ENCODE measurements around the gene MEF2C. TPM values are rescaled to one million over a fixed set of nuclear protein-coding genes. Genes with fewer than 3 reads are reported as not detected.

The MEF2C gene
- total and polyA plus RNA-seq, 8 donors, result 3.0 to 48.1 (median 14.6) TPM

DNA sequence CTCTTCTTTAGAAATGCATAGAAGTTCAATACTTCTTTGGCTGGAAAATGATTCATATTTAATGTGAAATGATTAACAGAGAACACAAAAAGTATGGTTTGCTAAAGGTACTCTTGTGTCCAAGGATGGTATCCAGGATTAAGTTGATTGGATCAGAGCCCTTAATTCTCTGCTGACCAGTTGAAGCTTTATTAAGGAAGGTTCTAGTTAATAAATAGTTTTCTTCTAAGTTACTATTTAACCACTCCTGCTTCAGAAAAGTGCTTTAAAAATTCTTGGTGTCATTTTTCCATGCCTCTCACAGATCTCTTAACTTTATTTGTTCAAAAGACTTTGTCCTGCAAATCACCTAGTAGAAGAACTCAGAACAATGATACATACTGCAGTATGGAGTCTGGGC lies 134.3 kb downstream of the MEF2C start:
- intact Hi-C loops (cut with DNase I; ENCODE audit: low total_unique reads), result no loop called here
- no peak for DNase-seq
- peaks cover 0 to 2% (median 1%) of the 10 kb centered on the region in 4 donors for H3K4me1 ChIP-seq
- TF ChIP-seq, protein P1, sequence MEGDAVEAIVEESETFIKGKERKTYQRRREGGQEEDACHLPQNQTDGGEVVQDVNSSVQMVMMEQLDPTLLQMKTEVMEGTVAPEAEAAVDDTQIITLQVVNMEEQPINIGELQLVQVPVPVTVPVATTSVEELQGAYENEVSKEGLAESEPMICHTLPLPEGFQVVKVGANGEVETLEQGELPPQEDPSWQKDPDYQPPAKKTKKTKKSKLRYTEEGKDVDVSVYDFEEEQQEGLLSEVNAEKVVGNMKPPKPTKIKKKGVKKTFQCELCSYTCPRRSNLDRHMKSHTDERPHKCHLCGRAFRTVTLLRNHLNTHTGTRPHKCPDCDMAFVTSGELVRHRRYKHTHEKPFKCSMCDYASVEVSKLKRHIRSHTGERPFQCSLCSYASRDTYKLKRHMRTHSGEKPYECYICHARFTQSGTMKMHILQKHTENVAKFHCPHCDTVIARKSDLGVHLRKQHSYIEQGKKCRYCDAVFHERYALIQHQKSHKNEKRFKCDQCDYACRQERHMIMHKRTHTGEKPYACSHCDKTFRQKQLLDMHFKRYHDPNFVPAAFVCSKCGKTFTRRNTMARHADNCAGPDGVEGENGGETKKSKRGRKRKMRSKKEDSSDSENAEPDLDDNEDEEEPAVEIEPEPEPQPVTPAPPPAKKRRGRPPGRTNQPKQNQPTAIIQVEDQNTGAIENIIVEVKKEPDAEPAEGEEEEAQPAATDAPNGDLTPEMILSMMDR (IDR thresholded peaks at IDR 0.05), result no peak
- TF ChIP-seq POLR2AphosphoS5 (IDR thresholded peaks at IDR 0.05) (no peak), EP300 (IDR thresholded peaks at IDR 0.05) (no peak), POLR2A (IDR thresholded peaks at IDR 0.05) (no peak)
- H3K4me3 ChIP-seq, result no peak overlapping the region
- H3K27ac ChIP-seq, result no peak overlapping the region
- H3K9me3 ChIP-seq, result no peaks in the 10 kb centered on the region
- H3K36me3 ChIP-seq, result peaks cover 0 to 37% (median 22%) of the 10 kb centered on the region in 4 donors
- no peaks in the 10 kb centered on the region for H3K27me3 ChIP-seq

- no peak overlapping the region for H3K4me3 ChIP-seq
- 84 to 94% (median 90%) methylated on average over 3 of the region's 3 CpGs for WGBS, 5 donors
- peaks cover 0 to 10% (median 2%) of the 10 kb centered on the region in 4 donors for H3K4me1 ChIP-seq
- peaks cover 0 to 32% (median 17%) of the 10 kb centered on the region in 4 donors for H3K36me3 ChIP-seq
- H3K27me3 ChIP-seq, result no peaks in the 10 kb centered on the region
- intact Hi-C loops (cut with DNase I; ENCODE audit: low total_unique reads), result no loop called here
- TF ChIP-seq POLR2A (IDR thresholded peaks at IDR 0.05) (no peak), EP300 (IDR thresholded peaks at IDR 0.05) (no peak), POLR2AphosphoS5 (IDR thresholded peaks at IDR 0.05) (no peak)
- TF ChIP-seq, protein P1 (IDR thresholded peaks at IDR 0.05), result no peak
- no peak for DNase-seq
- no peaks in the 10 kb centered on the region for H3K9me3 ChIP-seq
- H3K27ac ChIP-seq, result no peak overlapping the region
Observed at GRCh38 chr5:88746438-88746882, 136.5 kb downstream of the MEF2C start.

GRCh38 chr5:88745093-88745696 lies 137.8 kb downstream of the MEF2C start:
- WGBS, 5 donors, result 87 to 93% (median 89%) methylated on average over 7 of the region's 7 CpGs
- DNase-seq, result no peak
- H3K4me1 ChIP-seq, result peaks cover 0 to 10% (median 2%) of the 10 kb centered on the region in 4 donors

GRCh38 chr5:88743231-88743834 lies 139.7 kb downstream of the MEF2C start:
- intact Hi-C loops (cut with DNase I; ENCODE audit: low total_unique reads), result no loop called here
- no peak for DNase-seq
- Histone ChIP-seq H3K4me3 (no peak overlapping the region), H3K36me3 (peaks cover 0 to 12% (median 1%) of the 10 kb centered on the region in 4 donors), H3K4me1 (peaks cover 0 to 10% (median 2%) of the 10 kb centered on the region in 4 donors), H3K27ac (no peak overlapping the region), H3K27me3 (no peaks in the 10 kb centered on the region), H3K9me3 (no peaks in the 10 kb centered on the region)
- TF ChIP-seq POLR2A (IDR thresholded peaks at IDR 0.05) (no peak), POLR2AphosphoS5 (IDR thresholded peaks at IDR 0.05) (no peak), EP300 (IDR thresholded peaks at IDR 0.05) (no peak)
- TF ChIP-seq, protein P1 (IDR thresholded peaks at IDR 0.05), result no peak
- 15 to 34% (median 27%) methylated on average over 2 of the region's 2 CpGs for WGBS, 5 donors

More at GRCh38 chr5:88745093-88745696, 137.8 kb downstream of the MEF2C start:
- no peaks in the 10 kb centered on the region for H3K9me3 ChIP-seq
- no peak overlapping the region for H3K4me3 ChIP-seq
- intact Hi-C loops (cut with DNase I; ENCODE audit: low total_unique reads), result no loop called here
- H3K36me3 ChIP-seq, result peaks cover 0 to 22% (median 9%) of the 10 kb centered on the region in 4 donors
- no peaks in the 10 kb centered on the region for H3K27me3 ChIP-seq
- H3K27ac ChIP-seq, result no peak overlapping the region
- TF ChIP-seq, protein P1 (IDR thresholded peaks at IDR 0.05), result no peak
- no peak for TF ChIP-seq POLR2AphosphoS5 (IDR thresholded peaks at IDR 0.05)
- TF ChIP-seq POLR2A (IDR thresholded peaks at IDR 0.05), result no peak

Data from stomach (tissue), 9 donors.